ENCODE measurements around the gene SNX4.

SNX4 gene

DNA sequence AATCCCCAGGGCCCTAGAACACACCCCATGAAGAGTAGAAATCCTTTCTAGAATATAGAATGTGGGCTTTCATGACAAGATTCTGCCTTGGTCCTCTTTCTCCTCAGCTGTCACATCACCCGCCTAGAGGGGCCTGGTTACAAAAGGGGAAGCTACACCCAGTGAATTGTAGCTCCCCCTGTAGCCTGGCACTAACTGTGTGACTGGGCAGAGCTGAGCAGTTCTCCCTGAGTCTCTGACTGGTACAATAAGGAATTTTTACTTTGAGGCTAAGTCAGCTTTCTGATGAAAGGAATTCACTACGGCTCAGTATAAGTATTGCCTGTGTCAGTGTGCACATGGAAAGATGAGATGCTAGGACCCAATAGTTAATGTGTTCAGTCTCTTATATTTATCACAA lies 116.2 kb downstream of the SNX4 start:
- DNase-seq (ENCODE audit: low read depth in 2 of 2), result no peak

DNA sequence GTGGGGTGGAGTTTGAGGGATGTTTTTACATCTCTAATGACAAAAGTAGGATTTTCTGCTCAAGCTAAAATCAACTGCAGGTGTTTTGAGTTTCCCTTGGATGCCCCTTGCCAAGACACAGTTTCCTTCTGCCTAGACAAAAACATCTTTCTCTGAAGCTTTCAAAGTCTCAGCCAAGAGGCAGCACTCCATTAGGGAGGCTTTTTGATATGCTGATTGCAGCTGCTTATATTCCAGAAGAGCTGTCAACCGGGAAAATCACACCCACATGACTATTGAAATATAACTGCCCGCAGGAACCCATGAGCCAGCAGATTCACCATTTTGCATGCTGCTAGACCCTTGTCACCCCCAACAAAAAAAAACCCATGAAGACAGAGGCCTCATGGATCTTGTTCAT lies 117.4 kb downstream of the SNX4 start:
- DNase-seq (ENCODE audit: low read depth in 2 of 2), result no peak

DNA sequence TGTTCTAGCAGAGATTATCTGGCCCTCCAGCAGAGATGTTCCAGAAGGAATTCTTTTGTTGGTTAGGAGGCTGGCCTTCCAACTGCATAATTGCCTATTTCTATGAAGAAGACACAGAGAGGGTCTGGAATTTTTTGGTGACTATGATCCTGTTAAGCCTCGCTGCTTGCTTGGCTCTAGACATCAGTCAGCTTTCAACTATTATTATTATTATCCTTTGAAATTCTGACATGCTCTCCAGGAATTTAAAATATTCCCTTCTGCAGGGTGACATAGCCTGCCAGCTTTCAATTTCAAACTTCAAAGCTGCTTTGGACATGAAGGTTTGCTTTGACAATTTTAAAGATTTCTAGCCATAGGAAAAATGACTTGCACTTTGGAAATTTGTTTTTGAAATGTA lies 118.6 kb downstream of the SNX4 start:
- DNase-seq (ENCODE audit: low read depth in 2 of 2), result no peak

DNA sequence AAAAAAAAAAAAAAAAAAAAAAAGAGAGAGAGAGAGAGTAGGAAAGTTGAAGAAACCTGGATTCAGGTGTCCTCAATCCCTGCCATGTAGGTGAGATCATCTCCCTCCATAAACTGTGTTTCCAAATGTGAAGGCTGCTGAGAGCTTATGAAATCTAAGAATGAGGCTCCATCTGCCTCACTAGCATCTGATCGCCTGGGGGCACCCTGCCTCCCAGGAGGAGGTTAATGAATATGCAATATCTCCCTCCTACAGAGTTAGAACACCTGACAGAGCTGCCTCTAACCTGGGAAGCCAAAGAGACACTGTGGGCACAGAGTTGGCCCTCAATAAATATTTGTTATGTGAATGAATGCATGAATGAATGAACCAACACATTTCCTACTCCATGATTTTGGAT lies 121.0 kb downstream of the SNX4 start:
- DNase-seq (ENCODE audit: low read depth in 2 of 2), result no peak

Data from stimulated activated CD4-positive, alpha-beta T cell treated with anti-CD3 and anti-CD28 coated beads, Interleukin-1b, Interleukin-23, amount 100 ng/mL, for 4 hours (primary cell).